22Rv1 (cell line): Measurements from ENCODE around the gene RNF166.

Source experiments
- CTCF ChIP-seq: fragments of 450-650 bp; IDR thresholded peaks from 2 replicates; pipeline ENCODE4 v1.5.1; 2017; ENCODE audit warnings: mild to moderate bottlenecking
- ZFX ChIP-seq: fragments of 450-650 bp; IDR thresholded peaks from 2 replicates; pipeline ENCODE4 v1.6.1; 2017; ENCODE audit warnings: antibody characterized with exemption, borderline replicate concordance

- no peak for TF ChIP-seq CTCF
- no peak for TF ChIP-seq ZFX
Measured at GRCh38 chr16:88678224-88678979, 27.8 kb downstream of the RNF166 start.
